H9 (cell line): ENCODE measurements around the gene MAP1B. TPM values are rescaled to one million over a fixed set of nuclear protein-coding genes. Genes with fewer than 3 reads are reported as not detected.
A peak's percentile ranks its signal among the peaks of the same experiment; 100 is the strongest.

Experiments used
- DNase-seq: peaks from one replicate; pipeline ENCODE4 v3.0.0-alpha.2; 2017
- H2AFZ ChIP-seq: one replicate; pipeline ENCODE4 v1.6.1; 2013; ENCODE audit warnings: mild to moderate bottlenecking, low read length, control low read depth, moderate library complexity
- H2AK5ac ChIP-seq: 2 replicates; pipeline ENCODE4 v1.6.1; 2013; ENCODE audit warnings: low read length, control low read depth, mixed read lengths; ENCODE audit not compliant: insufficient read length
- H2BK120ac ChIP-seq: one replicate; pipeline ENCODE4 v1.6.1; 2013; ENCODE audit warnings: low read depth, mild to moderate bottlenecking, low read length, control low read depth, inconsistent platforms; ENCODE audit not compliant: poor library complexity, severe bottlenecking
- H2BK12ac ChIP-seq: 2 replicates; pipeline ENCODE4 v1.6.1; 2013; ENCODE audit warnings: low read length, control low read depth, mixed read lengths, low read depth; ENCODE audit not compliant: insufficient read length
- H2BK15ac ChIP-seq: 2 replicates; pipeline ENCODE4 v1.6.1; 2013; ENCODE audit warnings: low read depth, low read length, control low read depth
- H2BK20ac ChIP-seq: one replicate; pipeline ENCODE4 v1.6.1; 2013; ENCODE audit warnings: low read depth, mild to moderate bottlenecking, low read length, control low read depth, inconsistent platforms; ENCODE audit not compliant: poor library complexity, severe bottlenecking
- H2BK5ac ChIP-seq: 2 replicates; pipeline ENCODE4 v1.6.1; 2013; ENCODE audit warnings: low read length, control low read depth, mixed read lengths; ENCODE audit not compliant: insufficient read length
- H3K14ac ChIP-seq: 2 replicates; pipeline ENCODE4 v1.6.1; 2013; ENCODE audit warnings: low read length, control low read depth; ENCODE audit not compliant: insufficient read depth
- H3K18ac ChIP-seq: 2 replicates; pipeline ENCODE4 v1.6.1; 2013; ENCODE audit warnings: low read depth, mild to moderate bottlenecking, mixed read lengths, low read length, control low read depth; ENCODE audit not compliant: insufficient read length
- H3K23ac ChIP-seq: 2 replicates; pipeline ENCODE4 v1.6.1; 2013; ENCODE audit warnings: low read length, control low read depth, mixed read lengths, low read depth; ENCODE audit not compliant: insufficient read length
- H3K23me2 ChIP-seq: 2 replicates; pipeline ENCODE4 v1.6.1; 2013; ENCODE audit warnings: low read depth, mild to moderate bottlenecking, mixed read lengths, low read length, control low read depth; ENCODE audit not compliant: insufficient read length, poor library complexity, severe bottlenecking
- H3K27ac ChIP-seq: 2 replicates; pipeline ENCODE4 v1.5.1; 2013; ENCODE audit warnings: low read length, control low read depth, mixed read lengths, low read depth; ENCODE audit not compliant: insufficient read length
- H3K27me3 ChIP-seq: 2 replicates; pipeline ENCODE4 v1.6.1; 2013; ENCODE audit warnings: low read length, control low read depth, inconsistent platforms; ENCODE audit not compliant: insufficient read depth
- H3K4ac ChIP-seq: 2 replicates; pipeline ENCODE4 v1.6.1; 2013; ENCODE audit warnings: low read depth, mild to moderate bottlenecking, control low read depth, inconsistent platforms, low read length, moderate library complexity
- H3K4me1 ChIP-seq: 2 replicates; pipeline ENCODE4 v1.6.1; 2013; ENCODE audit warnings: low read length, control low read depth, inconsistent platforms; ENCODE audit not compliant: insufficient read depth
- H3K4me2 ChIP-seq: 2 replicates; pipeline ENCODE4 v1.6.1; 2013; ENCODE audit warnings: low read length, control low read depth, mixed read lengths; ENCODE audit not compliant: insufficient read length, insufficient read depth
- H3K56ac ChIP-seq: 2 replicates; pipeline ENCODE4 v1.6.1; 2013; ENCODE audit warnings: low read depth, mild to moderate bottlenecking, mixed read lengths, low read length, control low read depth; ENCODE audit not compliant: insufficient read length
- H3K79me1 ChIP-seq: 2 replicates; pipeline ENCODE4 v1.6.1; 2013; ENCODE audit warnings: low read depth, mild to moderate bottlenecking, moderate library complexity, low read length, control low read depth, inconsistent platforms; ENCODE audit not compliant: insufficient read depth, poor library complexity, severe bottlenecking
- H3K79me2 ChIP-seq: 2 replicates; pipeline ENCODE4 v1.6.1; 2013; ENCODE audit warnings: low read length, control low read depth, inconsistent platforms; ENCODE audit not compliant: insufficient read depth
- H3K9ac ChIP-seq: 2 replicates; pipeline ENCODE4 v1.6.1; 2013; ENCODE audit warnings: low read length, control low read depth, mixed read lengths; ENCODE audit not compliant: insufficient read length; ENCODE audit errors: extremely low read depth
- H3K9me3 ChIP-seq: one replicate; pipeline ENCODE4 v1.6.1; 2013; ENCODE audit warnings: low read depth, low read length, inconsistent platforms; ENCODE audit not compliant: control insufficient read depth
- H3T11ph ChIP-seq: one replicate; pipeline ENCODE4 v1.6.1; 2013; ENCODE audit warnings: mild to moderate bottlenecking, low read length, control low read depth, inconsistent platforms
- H4K20me1 ChIP-seq: one replicate; pipeline ENCODE4 v1.6.1; 2013; ENCODE audit not compliant: control insufficient read depth, insufficient read length, insufficient read depth
- H4K5ac ChIP-seq: 2 replicates; pipeline ENCODE4 v1.6.1; 2013; ENCODE audit warnings: low read depth, mild to moderate bottlenecking, mixed read lengths, low read length, control low read depth; ENCODE audit not compliant: insufficient read length
- H4K8ac ChIP-seq: replicated peaks from 2 replicates; pipeline ENCODE4 v1.6.1; 2013; ENCODE audit warnings: low read length, control low read depth, mixed read lengths, low read depth; ENCODE audit not compliant: insufficient read length
- H4K91ac ChIP-seq: 2 replicates; pipeline ENCODE4 v1.6.1; 2013; ENCODE audit warnings: low read depth, mild to moderate bottlenecking, moderate library complexity, mixed read lengths, low read length, control low read depth; ENCODE audit not compliant: insufficient read length
- H3K27ac Mint-ChIP-seq, 3 experiments: 2 replicates in 2 of 3; 3 replicates in 1 of 3; pipeline ENCODE4 v1.8.0; 2020 to 2021; ENCODE audit warnings: mixed read lengths in 3 of 3, mild to moderate bottlenecking in 1 of 3, moderate library complexity in 1 of 3
- H3K27me3 Mint-ChIP-seq: 2 replicates; pipeline ENCODE4 v1.8.0; 2021; ENCODE audit warnings: low read depth, mild to moderate bottlenecking, moderate library complexity, mixed read lengths
- H3K36me3 Mint-ChIP-seq, 3 experiments: 2 replicates in 2 of 3; 3 replicates in 1 of 3; pipeline ENCODE4 v1.8.0; 2020 to 2021; ENCODE audit warnings: low read depth in 3 of 3, mixed read lengths in 3 of 3; ENCODE audit not compliant: insufficient read depth in 1 of 3
- H3K4me1 Mint-ChIP-seq, 2 experiments: 2 replicates each; pipeline ENCODE4 v1.8.0; 2020; ENCODE audit warnings: mixed read lengths in 2 of 2
- H3K4me3 Mint-ChIP-seq, 2 experiments: 2 replicates in 1 of 2; 3 replicates in 1 of 2; pipeline ENCODE4 v1.8.0; 2020 to 2021; ENCODE audit warnings: mild to moderate bottlenecking in 2 of 2, mixed read lengths in 2 of 2, moderate library complexity in 1 of 2
- H3K9me3 Mint-ChIP-seq, 2 experiments: 2 replicates in 1 of 2; 3 replicates in 1 of 2; pipeline ENCODE4 v1.8.0; 2020; ENCODE audit warnings: mild to moderate bottlenecking in 2 of 2, mixed read lengths in 2 of 2, moderate library complexity in 1 of 2
- CTCF ChIP-seq: fragments of 200-600 bp; sonication (generic); conservative IDR thresholded peaks from 3 replicates; pipeline ENCODE4 v1.8.0; 2021; ENCODE audit warnings: antibody characterized with exemption, mild to moderate bottlenecking
- WGBS: extraction: QIAGEN DNeasy Blood & Tissue Kit; methylation state at CpG from one replicate; pipeline ENCODE4 v1.1.7; 2013; ENCODE audit warnings: missing lambda C conversion rate, low lambda C conversion rate, mixed read lengths; ENCODE audit not compliant: insufficient read length; ENCODE audit errors: extremely low coverage; 5-methylcytosine and 5-hydroxymethylcytosine counted together
- total RNA-seq: library from RNA; stranded (reverse); gene quantifications from 2 replicates; pipeline ENCODE4 v1.2.1, GENCODE V29; 2021

The MAP1B gene
- total RNA-seq, 1 experiment from 2014 or later = 67.5 TPM

GRCh38 chr5:72125271-72125940 is 18.1 kb downstream of the MAP1B start:
- H3K4me3 Mint-ChIP-seq = no peak overlapping the region
- no CpG with 5 or more reads among the region's 1 CpG for WGBS
- peak overlapping the region in 2 of 3 experiments; percentile 12 to 80; a peak in 3 of 7 replicates for H3K27ac Mint-ChIP-seq
- no peaks in the 10 kb centered on the region for H3K23me2 ChIP-seq
- no peak overlapping the region for H3K56ac ChIP-seq
- no peak overlapping the region for H2BK120ac ChIP-seq
- peaks cover 60 to 62% of the 10 kb centered on the region in 2 experiments for H3K4me1 Mint-ChIP-seq
- no peaks in the 10 kb centered on the region for H4K20me1 ChIP-seq
- no peaks in the 10 kb centered on the region for H3K9me3 ChIP-seq
- no peak overlapping the region for H2BK5ac ChIP-seq
- H3K4me2 ChIP-seq = no peak overlapping the region
- no peak overlapping the region for H3K23ac ChIP-seq
- H2BK20ac ChIP-seq = no peak overlapping the region
- H3K14ac ChIP-seq = no peak overlapping the region
- TF ChIP-seq CTCF = no peak
- no peak overlapping the region for H3T11ph ChIP-seq
- H3K4me1 ChIP-seq = peaks cover 14% of the 10 kb centered on the region
- no peaks in the 10 kb centered on the region for H3K79me1 ChIP-seq
- no peaks in the 10 kb centered on the region for H3K27me3 Mint-ChIP-seq
- no peak overlapping the region for H2AK5ac ChIP-seq
- H2BK12ac ChIP-seq = no peak overlapping the region
- no peak overlapping the region for H3K27ac ChIP-seq
- peaks cover 7 to 19% (median 14%) of the 10 kb centered on the region in 3 experiments; a peak in 6 of 7 replicates for H3K36me3 Mint-ChIP-seq
- no peaks in the 10 kb centered on the region for H3K27me3 ChIP-seq
- H3K9me3 Mint-ChIP-seq = no peaks in the 10 kb centered on the region
- no peak overlapping the region for H3K4ac ChIP-seq
- no peak overlapping the region for H4K5ac ChIP-seq
- no peak for DNase-seq
- H3K9ac ChIP-seq = no peak overlapping the region
- no peak overlapping the region for H2AFZ ChIP-seq
- H4K91ac ChIP-seq = no peak overlapping the region
- H3K18ac ChIP-seq = no peak overlapping the region
- no peak overlapping the region for H2BK15ac ChIP-seq
- peaks cover 2% of the 10 kb centered on the region; the same call in 1 of the 2 replicates for H3K79me2 ChIP-seq
- no peak overlapping the region for H4K8ac ChIP-seq
